GM19397 (cell line): ENCODE results near the gene OR10H2.
"Not testable (repeated sequence)": the region's sequence is repeated elsewhere in the genome, so short reads cannot be mapped to it uniquely, and the experiment has no call there.

ENCODE experiments used
- ATAC-seq: cut with Tn5 transposase; IDR thresholded peaks from one replicate; pipeline ENCODE4 v1.9.1; 2021; ENCODE audit warnings: mild to moderate bottlenecking, moderate library complexity; ENCODE audit not compliant: unreplicated experiment

OR10H2 gene

DNA sequence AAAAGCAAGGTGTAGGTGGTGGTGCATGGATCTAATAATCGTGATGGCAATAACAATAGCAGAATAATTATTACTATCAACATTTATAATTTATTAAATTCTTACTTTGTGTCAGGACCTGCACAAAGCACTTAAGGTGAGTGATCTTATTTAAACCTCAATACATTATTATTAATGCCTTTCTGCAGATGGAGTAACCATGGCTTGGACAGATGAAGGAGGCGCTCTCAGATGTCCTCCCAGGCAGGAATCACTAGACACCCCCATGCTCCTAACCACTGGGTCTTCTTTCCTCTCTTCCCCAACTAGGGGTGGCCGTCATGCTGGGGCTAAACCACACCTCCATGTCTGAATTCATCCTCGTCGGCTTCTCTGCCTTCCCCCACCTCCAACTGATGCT is at the start of gene OR10H2:
Gene OR10H2 (plus strand): TSS at position 301 of the 400 bp plus-strand sequence. CDS start 20 bp downstream, at position 321.
- no peak for ATAC-seq

DNA sequence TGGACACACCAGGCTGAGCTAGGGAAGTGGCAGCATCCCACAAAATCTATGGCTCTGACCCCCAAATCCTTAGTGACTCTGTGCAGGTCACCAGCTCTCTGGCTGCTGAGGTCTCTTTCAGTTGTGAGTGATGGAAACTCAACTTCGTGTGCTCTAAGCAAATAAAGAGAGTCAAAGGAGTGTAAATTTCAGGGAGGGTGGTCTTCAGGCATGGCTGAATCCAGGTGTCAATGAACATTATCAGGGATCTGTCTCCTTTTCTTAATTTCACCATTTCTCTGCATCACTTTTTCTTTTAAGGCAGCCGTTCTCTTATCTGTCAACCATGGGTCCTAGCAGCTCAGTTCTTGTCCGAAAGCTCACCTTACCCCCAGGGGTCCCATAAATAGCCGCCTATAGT is 48.7 kb upstream of the OR10H2 start:
- no peak for ATAC-seq

- not testable (repeated sequence) for ATAC-seq
These were observed 48.0 kb upstream of the OR10H2 start for GRCh38 chr19:15679865-15680264.

DNA sequence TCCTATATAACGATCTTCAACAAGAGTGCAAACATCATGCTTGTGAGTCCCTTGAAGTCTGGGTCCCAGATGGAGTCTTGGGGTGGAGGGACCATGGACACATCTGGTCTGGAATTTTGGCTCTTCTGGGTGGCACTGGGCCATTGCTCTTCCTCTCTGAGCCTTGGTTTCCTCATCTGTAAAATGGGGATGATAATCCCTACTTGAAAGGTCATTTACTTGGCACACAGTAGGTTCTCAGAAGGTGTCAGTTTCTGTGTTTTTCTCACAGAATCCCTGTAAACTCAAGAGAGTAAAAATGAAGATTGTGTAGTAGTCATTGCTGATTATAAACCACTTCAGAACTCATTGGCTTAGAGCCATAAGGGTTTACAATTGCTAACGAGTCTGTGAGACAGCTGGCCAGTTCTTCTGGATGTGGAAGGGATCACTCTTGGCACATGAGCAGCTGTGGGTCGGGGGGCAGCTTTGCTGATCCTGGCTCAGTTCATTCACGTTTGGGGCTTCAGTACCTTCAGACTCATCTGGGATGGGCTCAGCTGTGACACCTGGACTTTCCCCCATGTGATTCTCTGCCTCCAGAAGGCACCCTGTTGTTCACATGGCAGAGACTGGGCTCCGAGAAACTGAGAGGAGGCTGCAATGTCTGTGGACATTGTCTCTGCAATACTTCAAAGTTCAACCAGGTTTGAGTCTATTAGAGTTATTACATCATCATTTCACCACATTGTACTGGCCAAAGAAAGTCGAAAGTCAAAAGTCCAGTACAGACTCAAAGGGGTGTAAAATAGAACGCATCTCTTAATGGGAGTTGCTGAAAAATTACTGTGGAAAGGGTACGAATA is 47.1 kb upstream of the OR10H2 start:
- no peak for ATAC-seq

DNA sequence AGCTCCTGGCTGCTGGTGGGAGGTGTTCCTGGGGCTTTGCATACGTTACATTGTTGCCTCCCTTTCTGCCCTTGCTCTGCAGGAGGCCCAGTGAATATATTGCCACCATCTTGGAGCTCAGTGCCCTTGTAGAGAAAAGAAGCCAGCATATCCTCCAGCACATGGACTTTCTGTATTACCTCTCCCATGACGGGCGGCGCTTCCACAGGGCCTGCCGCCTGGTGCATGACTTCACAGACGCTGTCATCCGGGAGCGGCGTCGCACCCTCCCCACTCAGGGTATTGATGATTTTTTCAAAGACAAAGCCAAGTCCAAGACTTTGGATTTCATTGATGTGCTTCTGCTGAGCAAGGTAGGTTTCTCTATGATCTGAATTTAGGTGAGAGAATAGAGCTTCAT is 44.4 kb upstream of the OR10H2 start:
- ATAC-seq: no peak

DNA sequence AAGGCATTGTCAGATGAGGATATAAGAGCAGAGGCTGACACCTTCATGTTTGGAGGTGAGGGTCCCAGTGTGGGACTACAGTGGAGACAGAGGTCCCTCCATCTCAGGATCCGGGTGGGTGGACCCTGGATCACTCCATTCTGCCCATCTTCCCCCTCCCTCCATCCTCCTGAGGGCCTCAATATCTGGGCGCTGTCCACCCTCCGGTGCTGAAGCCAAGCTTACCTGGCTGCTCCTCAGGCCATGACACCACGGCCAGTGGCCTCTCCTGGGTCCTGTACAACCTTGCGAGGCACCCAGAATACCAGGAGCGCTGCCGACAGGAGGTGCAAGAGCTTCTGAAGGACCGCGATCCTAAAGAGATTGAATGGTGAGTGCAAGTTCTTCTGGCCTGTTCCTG is 43.0 kb upstream of the OR10H2 start:
- ATAC-seq: no peak

- ATAC-seq: no peak
These were observed 31.1 kb upstream of the OR10H2 start for GRCh38 chr19:15696654-15697194.

GRCh38 chr19:15701757-15702533 is 25.9 kb upstream of the OR10H2 start:
- ATAC-seq: no peak

DNA sequence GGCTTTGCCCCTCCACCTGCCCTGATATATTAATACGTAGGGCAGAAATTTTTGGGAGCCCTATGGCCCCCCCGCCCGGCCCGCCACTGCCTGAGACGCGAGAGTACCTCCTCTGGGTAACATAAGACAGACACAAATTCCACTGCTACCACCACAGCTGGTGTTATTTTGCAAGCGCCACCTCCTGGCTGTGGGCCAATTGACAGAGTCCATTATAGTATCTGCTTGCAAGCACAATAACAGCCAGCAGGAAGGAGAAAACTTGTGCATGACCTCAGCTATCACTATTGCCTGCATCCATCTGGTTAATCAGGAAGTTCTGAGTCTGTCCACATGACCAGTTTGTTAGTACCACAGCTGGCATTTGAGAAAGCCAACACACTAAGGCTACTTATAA is 25.3 kb upstream of the OR10H2 start:
- no peak for ATAC-seq

GRCh38 chr19:15714638-15715037 is 13.2 kb upstream of the OR10H2 start:
- no peak for ATAC-seq

DNA sequence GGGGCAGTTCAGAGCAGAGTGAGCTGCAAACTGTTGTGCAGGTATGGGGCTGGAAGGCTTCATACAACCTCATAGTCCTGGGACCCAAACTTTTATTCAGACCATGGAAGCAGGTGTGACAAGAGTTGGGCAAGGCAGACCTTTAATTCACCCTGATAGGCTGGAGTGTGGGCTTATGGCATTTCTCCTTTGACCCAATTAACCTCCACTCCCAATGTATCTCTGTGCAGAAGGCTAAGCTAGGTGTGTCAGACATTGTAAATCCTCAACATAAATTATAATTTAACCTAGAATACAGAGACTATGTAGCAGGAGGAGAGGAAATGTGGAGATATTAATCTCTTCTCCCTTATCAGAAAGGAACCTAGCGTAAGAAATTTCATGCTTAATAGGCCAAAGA is 12.2 kb upstream of the OR10H2 start:
- no peak for ATAC-seq

GRCh38 chr19:15717809-15718208 is 10.0 kb upstream of the OR10H2 start:
- no peak for ATAC-seq

DNA sequence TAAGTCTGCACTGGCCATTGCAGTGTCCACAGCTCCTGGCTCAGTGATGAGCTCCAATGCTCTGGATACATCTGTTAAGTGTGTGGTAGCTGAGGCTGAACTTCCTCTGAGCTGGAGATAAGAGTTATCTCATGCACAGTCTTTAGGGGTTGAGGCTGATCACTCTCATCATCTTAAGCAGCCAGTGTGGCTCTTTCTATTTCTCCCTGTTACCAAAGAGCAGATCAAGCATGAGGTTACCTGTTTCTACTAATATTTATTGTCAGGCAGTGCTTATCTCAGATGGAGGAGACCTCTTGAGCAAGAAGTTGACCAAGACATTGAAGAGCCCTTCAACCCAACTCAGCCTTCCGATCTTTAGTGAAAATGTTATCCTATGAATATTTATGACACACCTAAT is 6.6 kb upstream of the OR10H2 start:
- no peak for ATAC-seq

GRCh38 chr19:15722956-15723355 is 4.9 kb upstream of the OR10H2 start:
- no peak for ATAC-seq

DNA sequence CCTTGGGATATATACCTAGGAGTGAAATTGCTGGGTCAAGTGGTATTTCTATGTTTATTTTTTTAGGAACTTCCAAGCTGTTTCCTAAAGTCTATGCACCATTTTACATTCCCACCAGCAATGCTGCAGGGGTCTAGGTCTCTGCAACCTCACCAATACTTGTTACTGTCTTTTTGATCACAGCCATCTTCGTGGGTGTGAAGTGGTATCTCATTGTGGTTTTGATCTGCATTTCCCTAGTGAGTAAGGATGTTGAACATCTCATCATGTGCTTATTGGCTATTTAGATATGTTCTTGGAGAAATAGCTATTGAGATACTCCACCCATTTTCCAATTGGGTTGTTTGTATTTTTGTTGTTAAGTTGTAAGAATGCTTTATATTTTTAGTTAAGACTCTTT is 2.7 kb downstream of the OR10H2 start:
- ATAC-seq: no peak

DNA sequence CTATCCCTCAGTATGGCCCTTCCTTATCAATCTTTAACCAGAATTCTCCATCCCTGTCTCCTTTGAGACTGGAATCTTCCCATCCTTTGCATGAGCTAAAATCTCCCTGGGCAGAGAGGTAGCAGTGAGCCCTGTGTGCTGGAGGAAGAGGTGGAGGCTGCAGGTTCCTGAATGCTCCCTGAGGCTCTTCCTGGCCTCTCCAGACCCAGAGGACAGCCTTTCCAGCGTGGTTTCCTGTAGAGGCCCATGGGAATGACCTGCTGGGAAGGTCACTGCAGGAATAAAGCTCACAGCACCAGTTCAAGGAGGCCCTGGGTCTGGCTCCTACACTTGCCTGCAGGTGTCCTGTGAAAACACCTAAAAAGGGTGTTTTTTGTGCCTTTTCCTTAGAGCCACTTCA is 4.6 kb downstream of the OR10H2 start:
- ATAC-seq: no peak

DNA sequence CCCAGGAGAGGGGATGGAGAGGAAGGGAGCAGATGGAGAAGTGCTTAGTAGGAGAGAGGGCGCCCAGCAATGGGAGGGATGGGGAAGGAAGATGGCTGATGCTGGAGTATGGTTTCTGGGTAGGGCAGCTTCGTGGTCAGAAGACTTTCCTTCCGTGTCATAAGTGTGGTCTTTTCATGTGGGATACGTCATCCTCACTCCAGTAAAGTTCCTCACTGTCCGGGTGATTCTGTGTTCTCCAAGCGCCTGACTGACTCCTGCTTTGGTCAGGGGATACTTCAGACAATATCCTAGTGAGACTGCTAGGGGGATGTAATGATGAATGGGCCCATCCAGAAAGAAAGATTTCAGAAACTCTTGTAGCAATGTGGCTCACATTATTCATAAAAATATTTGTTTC is 6.1 kb downstream of the OR10H2 start:
- ATAC-seq: no peak

- no peak for ATAC-seq
These were observed 9.9 kb downstream of the OR10H2 start, which contains the start of gene OR10H3 for GRCh38 chr19:15737722-15738121. TSS of gene OR10H3 (plus strand) at chr19:15737985. CDS start at chr19:15741393, 3,408 bp downstream.

- no peak for ATAC-seq
These were observed 13.0 kb downstream of the OR10H2 start for GRCh38 chr19:15740785-15741184.

- no peak for ATAC-seq
These were observed 20.4 kb downstream of the OR10H2 start for GRCh38 chr19:15748239-15748638.

DNA sequence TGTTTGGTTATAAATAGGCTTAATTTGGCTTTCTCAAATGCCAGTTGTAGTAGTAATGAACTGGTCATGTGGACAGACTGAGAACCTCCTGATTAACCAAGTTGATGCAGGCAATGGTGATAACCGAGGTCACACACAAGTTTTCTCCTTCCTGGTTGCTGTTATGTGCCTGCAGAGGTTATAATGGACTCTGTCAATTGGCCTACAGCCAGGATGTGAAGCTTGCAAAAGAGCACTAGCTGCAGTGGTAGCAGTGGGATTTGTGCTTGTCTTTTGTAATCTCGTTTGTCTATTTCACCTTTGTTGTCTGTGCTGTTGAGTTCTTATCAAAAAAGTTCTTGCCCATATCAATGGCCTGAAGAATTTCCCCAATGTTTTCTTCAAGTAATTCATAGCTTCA is 30.6 kb downstream of the OR10H2 start:
- no peak for ATAC-seq
